Stimulated activated CD4-positive, alpha-beta T cell treated with anti-CD3 and anti-CD28 coated beads, Interleukin-1b, Interleukin-23, amount 100 ng/mL, for 4 hours (primary cell): Measurements from ENCODE around the gene BATF3.

Experiments used
- DNase-seq, 2 donors: peaks; one replicate each; pipeline ENCODE4 v3.0.0-alpha.2; 2020; ENCODE audit warnings: low read depth in 2 of 2

The BATF3 gene

GRCh38 chr1:212703991-212704564 is 4.4 kb upstream of the BATF3 start:
- DNase-seq = no peak

GRCh38 chr1:212702672-212703071 is 3.0 kb upstream of the BATF3 start:
- no peak for DNase-seq

- DNase-seq = no peak
Observed at GRCh38 chr1:212701910-212702309, 2.3 kb upstream of the BATF3 start.

GRCh38 chr1:212700892-212701819 is 1.5 kb upstream of the BATF3 start:
- peak in 1 of 2 donors; percentile 24 for DNase-seq

- DNase-seq = peak; percentile 56
Observed at GRCh38 chr1:212700223-212700891, 717 bp upstream of the BATF3 start.

GRCh38 chr1:212699104-212699624 is 476 bp downstream of the BATF3 start:
- DNase-seq = peak; percentile 34 to 50

GRCh38 chr1:212698467-212699103 is 1.1 kb downstream of the BATF3 start:
- no peak for DNase-seq

GRCh38 chr1:212696721-212697331 is 2.8 kb downstream of the BATF3 start:
- DNase-seq = no peak

GRCh38 chr1:212692774-212693644 is 6.6 kb downstream of the BATF3 start:
- DNase-seq = no peak

GRCh38 chr1:212691561-212692071 is 8.0 kb downstream of the BATF3 start:
- no peak for DNase-seq

GRCh38 chr1:212690816-212691403 is 8.7 kb downstream of the BATF3 start:
- DNase-seq = no peak

GRCh38 chr1:212689758-212690529 is 9.7 kb downstream of the BATF3 start:
- DNase-seq = no peak

GRCh38 chr1:212689196-212689725 is 10.4 kb downstream of the BATF3 start:
- no peak for DNase-seq

- no peak for DNase-seq
Observed at GRCh38 chr1:212688341-212689047, 11.1 kb downstream of the BATF3 start.

GRCh38 chr1:212687811-212688210 is 11.8 kb downstream of the BATF3 start:
- DNase-seq = no peak

GRCh38 chr1:212686591-212686990 is 13.0 kb downstream of the BATF3 start:
- no peak for DNase-seq

- no peak for DNase-seq
Observed at GRCh38 chr1:212686069-212686468, 13.6 kb downstream of the BATF3 start.

GRCh38 chr1:212685429-212685828 is 14.2 kb downstream of the BATF3 start:
- DNase-seq = no peak
